ENCODE measurements around the gene RSF1. TPM values are rescaled to one million over a fixed set of nuclear protein-coding genes. Genes with fewer than 3 reads are reported as not detected.
"Not testable (repeated sequence)": the region's sequence is repeated elsewhere in the genome, so short reads cannot be mapped to it uniquely, and the experiment has no call there.

Gene RSF1
- total RNA-seq, 2 experiments from 2014 or later, result 33.5 to 78.8 TPM

DNA sequence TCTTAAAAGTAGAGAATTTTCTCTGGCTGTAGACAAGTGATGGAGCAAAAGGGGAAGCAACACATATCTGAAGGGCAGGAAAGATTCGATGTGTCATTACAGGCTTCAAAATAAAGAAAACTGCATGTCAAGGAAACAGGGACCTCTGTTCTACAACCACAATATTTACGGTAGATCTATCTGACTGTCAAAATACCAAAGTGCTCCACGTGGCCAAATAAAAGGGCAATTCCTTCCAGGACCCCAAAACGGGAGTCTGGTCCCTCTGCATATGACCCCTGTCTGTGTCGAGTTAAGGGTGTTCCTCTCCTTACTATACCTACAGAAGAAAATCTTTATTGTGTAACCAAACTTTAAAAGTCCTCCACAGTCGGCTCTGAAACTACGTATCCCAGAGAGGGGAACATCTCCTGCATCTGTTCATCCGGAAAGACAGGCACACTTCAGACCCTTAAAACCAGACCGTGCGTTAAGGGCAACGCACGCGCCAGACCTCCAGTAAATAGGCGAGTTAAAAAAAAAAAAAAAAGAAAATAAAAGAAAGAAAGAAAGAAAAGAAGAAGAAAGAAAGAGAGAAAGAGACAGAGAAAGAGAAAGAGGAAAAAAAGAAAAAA, 183.7 kb downstream of the RSF1 start:
- intact Hi-C loops (cut with micrococcal nuclease; ENCODE audit: unreplicated experiment), result loop anchor here (1.0 to 2.0 kb wide), 2 partner anchors 184 to 357 kb away; partner anchors contain the start of genes AAMDC, INTS4 and RSF1

DNA sequence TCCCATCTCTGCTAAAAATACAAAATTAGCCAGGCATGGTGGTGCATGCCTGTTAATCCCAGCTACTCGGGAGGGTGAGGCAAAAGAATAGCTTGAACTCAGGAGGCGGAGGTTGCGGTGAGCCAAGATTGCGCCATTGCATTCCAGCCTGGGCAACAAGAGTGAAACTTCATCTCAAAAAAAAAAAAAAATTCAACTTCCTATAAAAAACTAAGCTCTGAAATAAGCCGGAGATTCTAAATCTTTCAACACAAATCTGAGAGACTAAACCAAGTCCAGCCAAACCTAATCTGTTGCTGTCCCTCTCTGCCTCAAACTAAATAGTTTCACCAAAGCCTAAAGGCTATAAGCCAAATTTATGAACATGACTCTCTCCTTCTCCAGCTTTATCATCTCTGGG, 186.6 kb downstream of the RSF1 start:
- not testable (repeated sequence) for BruUV-seq (replicated peaks)

More for the DNA sequence above, 183.7 kb downstream of the RSF1 start:
- Histone ChIP-seq H2AFZ (ENCODE audit: low read length) (0 out of 2 replicates have a peak overlapping the region, but pooled peaks have one; percentile 98), H3K4me2 (ENCODE audit: low read length) (peak overlapping the region; percentile 90), H3K36me3 (ENCODE audit: insufficient read depth, low read length) (peaks cover 38% of the 10 kb centered on the region), H3K27ac (ENCODE audit: low read depth, low read length, poor library complexity, severe bottlenecking) (peak overlapping the region; percentile 59), H4K20me1 (ENCODE audit: insufficient read depth, low read length) (no peaks in the 10 kb centered on the region), H3K9me3 (ENCODE audit: low read length) (peaks cover 21% of the 10 kb centered on the region), H3K9me2 (ENCODE audit: insufficient read depth, low read length) (no peaks in the 10 kb centered on the region), H3K4me3 (ENCODE audit: low read depth, low read length, poor library complexity, severe bottlenecking) (peak overlapping the region; percentile 96), H3K79me2 (ENCODE audit: insufficient read depth, low read depth, low read length) (peaks cover 53% of the 10 kb centered on the region), H3K4me1 (ENCODE audit: insufficient read depth, low read length, poor library complexity, severe bottlenecking) (peaks cover 12% of the 10 kb centered on the region)
- ChIA-PET POLR2A (interaction anchor here (1.4 kb wide), 1 partner anchor 34 kb away, joined by 3 read pairs; no protein-coding TSS in a partner anchor), CTCF (ENCODE audit: unreplicated experiment) (no interaction called here)
- peak; percentile 26 for DNase-seq (ENCODE audit: low spot score)
- BruUV-seq (replicated peaks), result TSS peak; percentile 87
- TF ChIP-seq, protein P1, sequence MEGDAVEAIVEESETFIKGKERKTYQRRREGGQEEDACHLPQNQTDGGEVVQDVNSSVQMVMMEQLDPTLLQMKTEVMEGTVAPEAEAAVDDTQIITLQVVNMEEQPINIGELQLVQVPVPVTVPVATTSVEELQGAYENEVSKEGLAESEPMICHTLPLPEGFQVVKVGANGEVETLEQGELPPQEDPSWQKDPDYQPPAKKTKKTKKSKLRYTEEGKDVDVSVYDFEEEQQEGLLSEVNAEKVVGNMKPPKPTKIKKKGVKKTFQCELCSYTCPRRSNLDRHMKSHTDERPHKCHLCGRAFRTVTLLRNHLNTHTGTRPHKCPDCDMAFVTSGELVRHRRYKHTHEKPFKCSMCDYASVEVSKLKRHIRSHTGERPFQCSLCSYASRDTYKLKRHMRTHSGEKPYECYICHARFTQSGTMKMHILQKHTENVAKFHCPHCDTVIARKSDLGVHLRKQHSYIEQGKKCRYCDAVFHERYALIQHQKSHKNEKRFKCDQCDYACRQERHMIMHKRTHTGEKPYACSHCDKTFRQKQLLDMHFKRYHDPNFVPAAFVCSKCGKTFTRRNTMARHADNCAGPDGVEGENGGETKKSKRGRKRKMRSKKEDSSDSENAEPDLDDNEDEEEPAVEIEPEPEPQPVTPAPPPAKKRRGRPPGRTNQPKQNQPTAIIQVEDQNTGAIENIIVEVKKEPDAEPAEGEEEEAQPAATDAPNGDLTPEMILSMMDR (conservative IDR thresholded peaks at IDR 0.05; ENCODE audit: low read length), result no peak

DNA sequence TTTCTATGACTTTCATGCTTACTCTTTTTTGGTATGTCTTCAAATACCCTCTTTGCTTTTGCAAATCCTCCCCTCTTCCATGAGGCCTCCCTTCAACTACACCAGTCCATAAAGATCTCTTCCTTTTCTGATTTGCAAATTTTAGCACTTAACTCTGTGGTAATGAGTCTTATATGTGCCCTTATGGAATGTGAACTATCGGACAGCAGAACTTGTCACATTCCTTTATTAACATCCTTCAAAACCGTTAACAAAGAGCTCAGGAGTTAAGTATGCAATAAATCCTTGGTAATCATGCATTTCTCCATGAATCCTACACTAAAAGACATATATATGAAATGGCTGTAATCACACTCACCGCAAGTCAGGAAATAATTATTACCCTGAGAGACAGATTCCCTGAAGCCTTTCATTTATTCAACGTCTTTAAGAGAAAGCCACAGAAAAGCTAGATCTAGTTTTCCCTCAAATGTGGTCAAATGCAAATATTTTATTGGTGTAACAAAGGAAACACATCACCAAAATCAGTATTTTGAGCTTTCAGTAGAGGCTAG, 190.3 kb downstream of the RSF1 start:
- Histone ChIP-seq H4K20me1 (ENCODE audit: insufficient read depth, low read length) (no peaks in the 10 kb centered on the region), H3K9me2 (ENCODE audit: insufficient read depth, low read length) (no peaks in the 10 kb centered on the region), H3K27ac (ENCODE audit: low read depth, low read length, poor library complexity, severe bottlenecking) (no peak overlapping the region), H3K4me1 (ENCODE audit: insufficient read depth, low read length, poor library complexity, severe bottlenecking) (no peaks in the 10 kb centered on the region), H3K36me3 (ENCODE audit: insufficient read depth, low read length) (peaks cover 82% of the 10 kb centered on the region), H3K9me3 (ENCODE audit: low read length) (no peaks in the 10 kb centered on the region), H3K4me2 (ENCODE audit: low read length) (no peak overlapping the region), H3K79me2 (ENCODE audit: insufficient read depth, low read depth, low read length) (peaks cover 62% of the 10 kb centered on the region), H3K4me3 (ENCODE audit: low read depth, low read length, poor library complexity, severe bottlenecking) (no peak overlapping the region), H2AFZ (ENCODE audit: low read length) (no peak overlapping the region)
- no TSS peak for BruUV-seq (replicated peaks)
- TF ChIP-seq, protein P1 (conservative IDR thresholded peaks at IDR 0.05; ENCODE audit: low read length), result no peak
- TF ChIP-seq EZH2phosphoT487 (IDR thresholded peaks at IDR 0.05; ENCODE audit: borderline replicate concordance, low read depth, low read length), result no peak
- no peak for DNase-seq (ENCODE audit: low spot score)
- ChIA-PET POLR2A (interaction anchor here (1.0 kb wide), 1 partner anchor 369 kb away, joined by 3 read pairs; no protein-coding TSS in a partner anchor), CTCF (ENCODE audit: unreplicated experiment) (no interaction called here)
- intact Hi-C loops (cut with micrococcal nuclease; ENCODE audit: unreplicated experiment), result no loop called here

More for the DNA sequence above, 186.6 kb downstream of the RSF1 start:
- H3K4me2 ChIP-seq (ENCODE audit: low read length); H3K27ac ChIP-seq (ENCODE audit: low read depth, low read length, poor library complexity, severe bottlenecking); CTCF ChIA-PET (ENCODE audit: unreplicated experiment); H3K9me2 ChIP-seq (ENCODE audit: insufficient read depth, low read length); intact Hi-C loops (cut with micrococcal nuclease; ENCODE audit: unreplicated experiment); H3K4me3 ChIP-seq (ENCODE audit: low read depth, low read length, poor library complexity, severe bottlenecking); DNase-seq (ENCODE audit: low spot score); H3K9me3 ChIP-seq (ENCODE audit: low read length); H4K20me1 ChIP-seq (ENCODE audit: insufficient read depth, low read length); H2AFZ ChIP-seq (ENCODE audit: low read length): not testable (repeated sequence)
- POLR2A ChIA-PET, result interaction anchor here (0.6 to 1.1 kb wide), 4 partner anchors 10 to 507 kb away, joined by 3 to 4 read pairs (median 3); no protein-coding TSS in a partner anchor
- H3K79me2 ChIP-seq (ENCODE audit: insufficient read depth, low read depth, low read length), result peaks cover 76% of the 10 kb centered on the region
- peaks cover 12% of the 10 kb centered on the region for H3K4me1 ChIP-seq (ENCODE audit: insufficient read depth, low read length, poor library complexity, severe bottlenecking)
- peaks cover 61% of the 10 kb centered on the region for H3K36me3 ChIP-seq (ENCODE audit: insufficient read depth, low read length)

Measured in OCI-LY7 (cell line).